ENCODE data around the gene ZFP36L1.

DNA sequence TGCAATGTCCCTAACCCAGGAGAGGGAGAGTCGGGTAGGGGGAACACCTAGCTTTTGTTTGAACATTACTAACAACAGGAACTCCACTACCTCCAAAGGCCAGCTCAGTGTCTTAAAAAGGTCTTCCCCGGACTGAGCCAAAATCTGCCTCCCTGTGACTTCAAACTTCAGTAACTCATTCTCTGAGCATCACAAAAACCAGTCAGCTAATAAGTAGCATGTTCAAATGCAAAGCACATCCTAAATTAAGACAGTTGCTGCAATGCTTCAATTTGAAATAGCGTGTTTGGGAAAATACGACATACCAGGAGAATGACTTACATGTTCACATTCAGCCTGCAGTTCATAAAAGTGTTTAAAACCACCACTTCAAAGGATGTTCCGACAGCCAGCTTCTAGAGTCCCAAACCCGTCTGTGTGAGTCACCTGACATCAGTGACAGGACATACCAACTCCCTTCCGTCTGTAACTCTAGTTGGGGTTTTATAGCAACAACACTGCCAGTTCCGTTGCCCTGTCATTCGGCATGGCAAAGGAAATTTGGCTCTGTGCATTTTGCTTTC is 13.0 kb downstream of the ZFP36L1 start:
- no peak for TF ChIP-seq CTCF (IDR thresholded peaks at IDR 0.05; ENCODE audit: low read length)
- no peak for TF ChIP-seq EZH2 (IDR thresholded peaks at IDR 0.05; ENCODE audit: borderline replicate concordance, low read length)

All from OCI-LY1 (cell line).